LNCAP (cell line): ENCODE data around the gene ZBTB16.

Source experiments
- TF ChIP-seq, protein P1 (sequence below): fragments of 450-650 bp; IDR thresholded peaks from 2 replicates; pipeline ENCODE4 v1.5.1; 2017; ENCODE audit warnings: mild to moderate bottlenecking

ZBTB16 gene

DNA sequence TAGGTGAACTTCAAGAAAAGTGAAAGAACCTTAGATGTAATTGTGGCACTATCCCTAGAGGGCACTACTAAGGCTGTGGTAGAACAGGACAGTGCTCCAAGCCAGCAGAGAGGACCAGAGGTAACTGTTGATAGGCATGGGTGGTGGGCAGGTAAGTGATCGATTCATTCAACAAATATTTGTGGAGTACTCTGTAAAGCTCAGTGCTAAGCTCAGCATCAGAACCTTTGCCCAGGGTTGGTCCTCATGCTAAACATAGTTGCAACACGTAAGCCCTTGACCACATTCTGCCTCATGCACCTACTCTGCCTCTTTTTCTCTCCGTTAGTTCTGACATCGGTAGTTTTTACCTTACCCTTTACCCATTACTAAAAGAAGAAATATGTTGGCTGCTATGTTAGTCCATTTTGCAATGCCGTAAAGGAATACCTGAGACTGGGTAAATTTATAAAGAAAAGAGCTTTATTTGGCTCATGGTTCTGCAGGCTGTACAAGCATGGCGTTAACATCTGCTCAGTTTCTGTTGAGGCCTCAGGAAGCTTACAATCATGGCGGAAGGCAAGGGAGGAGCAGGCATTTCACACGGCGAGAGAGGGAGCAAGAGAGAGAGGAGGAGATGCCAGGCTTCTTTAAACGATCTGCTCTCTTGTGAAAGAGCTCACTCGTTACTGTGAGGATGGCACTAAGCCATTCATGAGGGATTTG lies 218.3 kb downstream of the ZBTB16 start:
- TF ChIP-seq, protein P1, sequence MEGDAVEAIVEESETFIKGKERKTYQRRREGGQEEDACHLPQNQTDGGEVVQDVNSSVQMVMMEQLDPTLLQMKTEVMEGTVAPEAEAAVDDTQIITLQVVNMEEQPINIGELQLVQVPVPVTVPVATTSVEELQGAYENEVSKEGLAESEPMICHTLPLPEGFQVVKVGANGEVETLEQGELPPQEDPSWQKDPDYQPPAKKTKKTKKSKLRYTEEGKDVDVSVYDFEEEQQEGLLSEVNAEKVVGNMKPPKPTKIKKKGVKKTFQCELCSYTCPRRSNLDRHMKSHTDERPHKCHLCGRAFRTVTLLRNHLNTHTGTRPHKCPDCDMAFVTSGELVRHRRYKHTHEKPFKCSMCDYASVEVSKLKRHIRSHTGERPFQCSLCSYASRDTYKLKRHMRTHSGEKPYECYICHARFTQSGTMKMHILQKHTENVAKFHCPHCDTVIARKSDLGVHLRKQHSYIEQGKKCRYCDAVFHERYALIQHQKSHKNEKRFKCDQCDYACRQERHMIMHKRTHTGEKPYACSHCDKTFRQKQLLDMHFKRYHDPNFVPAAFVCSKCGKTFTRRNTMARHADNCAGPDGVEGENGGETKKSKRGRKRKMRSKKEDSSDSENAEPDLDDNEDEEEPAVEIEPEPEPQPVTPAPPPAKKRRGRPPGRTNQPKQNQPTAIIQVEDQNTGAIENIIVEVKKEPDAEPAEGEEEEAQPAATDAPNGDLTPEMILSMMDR: no peak

DNA sequence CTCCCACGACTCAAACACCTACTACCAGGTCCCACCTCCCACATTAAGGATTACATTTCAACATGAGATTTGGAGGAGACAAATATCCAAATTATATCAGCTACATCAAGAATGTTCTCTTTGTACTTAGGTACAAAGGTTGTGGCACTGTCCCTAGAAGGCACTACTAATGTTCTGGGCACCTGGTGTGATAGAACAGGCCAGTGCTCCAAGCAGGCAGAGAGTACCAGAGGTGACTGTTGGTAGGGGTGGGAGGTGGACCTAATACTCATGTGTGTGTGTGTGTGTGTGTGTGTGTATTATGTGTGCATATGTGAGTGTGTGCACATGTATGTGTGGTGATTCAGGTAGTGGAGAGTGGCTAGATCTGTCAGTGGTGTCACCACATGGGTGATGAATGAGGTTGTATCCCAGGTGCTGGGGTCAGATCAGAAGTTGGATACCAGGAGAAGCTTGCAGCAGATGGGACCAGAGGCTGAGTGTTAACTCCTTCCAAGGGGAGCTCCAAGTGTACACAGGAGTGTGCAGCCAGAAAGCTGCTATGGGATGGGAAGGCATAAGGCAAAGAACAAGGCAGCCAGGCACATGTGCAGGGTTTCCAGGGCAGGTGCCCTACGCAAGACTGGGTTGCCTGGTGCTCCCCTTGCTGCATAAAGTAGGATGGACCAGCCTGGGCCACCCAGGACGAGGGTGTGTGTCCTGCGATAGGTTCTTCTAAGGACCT lies 219.0 kb downstream of the ZBTB16 start:
- TF ChIP-seq, protein P1: no peak

DNA sequence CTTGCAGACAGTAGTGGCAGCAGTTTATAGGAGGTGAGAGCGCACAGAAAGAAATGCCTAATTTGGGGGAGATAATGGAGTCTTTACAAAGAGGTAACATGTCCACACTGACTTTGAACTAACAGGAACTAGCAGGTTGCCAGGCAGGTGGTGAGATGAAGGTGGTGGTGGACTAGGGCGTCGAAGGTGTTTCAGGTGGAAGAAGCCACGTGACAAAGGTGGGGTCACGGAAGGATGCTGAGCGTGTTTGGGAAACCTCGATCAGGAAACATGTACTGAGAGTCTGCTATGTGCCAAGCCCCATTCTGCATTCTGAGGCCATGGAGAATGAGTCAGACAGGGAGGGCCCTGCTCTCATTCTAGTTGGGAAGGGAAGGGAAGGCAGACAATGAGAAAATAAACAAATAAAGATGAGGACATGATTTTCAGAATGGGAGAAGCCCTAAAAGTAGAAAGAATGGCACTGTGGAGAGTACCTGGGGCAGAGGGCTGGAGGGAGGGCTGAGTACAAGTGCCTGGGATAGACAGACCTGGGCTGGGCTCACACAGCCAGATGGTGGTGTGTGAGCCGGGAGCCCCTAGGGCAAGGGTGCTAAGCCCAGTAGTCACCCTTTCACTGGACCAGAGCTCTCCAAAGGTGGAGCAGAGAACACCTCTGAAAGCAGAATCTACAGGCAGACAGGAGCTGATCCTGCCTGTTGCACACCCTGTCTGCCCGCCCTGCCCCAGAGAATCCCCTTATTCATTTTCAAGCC lies 220.5 kb downstream of the ZBTB16 start:
- TF ChIP-seq, protein P1: no peak

DNA sequence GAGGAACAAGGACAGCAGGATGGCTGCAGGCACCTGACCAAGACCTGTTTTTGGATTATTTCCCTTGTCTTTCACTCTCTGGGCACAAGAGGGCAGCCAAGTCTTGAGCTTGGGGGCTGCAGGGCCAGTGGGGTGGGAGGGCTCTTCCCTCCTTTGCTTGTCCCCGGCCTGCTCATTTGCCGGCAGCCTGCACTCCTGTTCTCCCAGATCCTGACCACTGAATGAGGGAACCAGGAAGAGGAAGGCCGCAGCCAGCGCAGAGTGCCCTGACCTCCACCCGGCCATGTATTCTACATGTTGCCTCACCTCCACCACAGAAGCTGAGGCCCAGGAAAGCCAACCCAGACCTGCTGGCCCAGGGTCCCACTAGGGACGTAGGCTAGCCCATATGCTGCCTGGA lies 221.2 kb downstream of the ZBTB16 start:
- TF ChIP-seq, protein P1: peak; percentile 71

DNA sequence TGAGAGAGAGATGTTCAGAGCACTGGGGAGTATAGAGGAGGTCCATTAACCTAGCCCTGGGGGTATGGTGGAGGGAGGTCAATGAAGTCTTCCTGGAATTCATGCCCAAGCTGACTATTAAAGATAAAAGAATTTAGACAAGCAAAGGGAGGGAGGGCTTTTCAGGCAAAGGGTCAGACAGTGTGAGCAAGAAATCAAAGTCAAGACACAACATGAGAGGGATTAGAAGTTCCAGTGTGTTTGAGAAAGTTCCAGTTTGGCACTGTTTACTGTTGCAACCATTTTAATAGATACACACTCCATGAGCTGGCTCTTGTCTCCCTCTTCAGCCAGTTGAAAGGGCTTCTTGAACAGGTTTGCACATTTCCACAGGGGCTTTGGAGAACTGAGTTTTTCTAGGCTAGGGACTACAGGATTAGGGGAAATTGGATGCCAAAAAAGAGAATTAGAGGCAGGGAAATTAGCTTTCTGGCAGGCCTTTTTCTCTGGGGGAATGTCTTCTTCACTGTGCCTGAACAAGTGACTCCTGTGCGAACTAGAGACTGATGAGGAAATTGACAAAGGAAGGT lies 222.0 kb downstream of the ZBTB16 start:
- TF ChIP-seq, protein P1: no peak

DNA sequence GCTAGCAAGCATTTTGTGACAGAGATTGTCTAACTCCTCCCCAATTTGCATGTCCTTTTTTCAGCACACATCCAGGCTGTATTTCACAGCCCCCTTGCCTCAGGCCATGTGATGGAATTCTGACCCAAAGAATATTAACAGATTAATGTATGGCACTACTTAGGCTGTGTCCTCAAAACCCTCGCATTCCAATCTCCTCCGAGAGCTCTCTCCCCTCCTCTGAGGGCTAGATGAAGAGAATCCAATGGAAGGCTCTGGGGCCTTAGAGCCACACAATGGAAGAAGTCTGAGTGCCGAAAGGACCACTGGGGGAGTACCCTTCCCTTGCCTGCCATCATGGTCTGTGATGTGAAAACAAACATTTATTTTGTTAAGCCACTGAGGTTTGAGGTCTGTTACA lies 223.0 kb downstream of the ZBTB16 start:
- TF ChIP-seq, protein P1: no peak

DNA sequence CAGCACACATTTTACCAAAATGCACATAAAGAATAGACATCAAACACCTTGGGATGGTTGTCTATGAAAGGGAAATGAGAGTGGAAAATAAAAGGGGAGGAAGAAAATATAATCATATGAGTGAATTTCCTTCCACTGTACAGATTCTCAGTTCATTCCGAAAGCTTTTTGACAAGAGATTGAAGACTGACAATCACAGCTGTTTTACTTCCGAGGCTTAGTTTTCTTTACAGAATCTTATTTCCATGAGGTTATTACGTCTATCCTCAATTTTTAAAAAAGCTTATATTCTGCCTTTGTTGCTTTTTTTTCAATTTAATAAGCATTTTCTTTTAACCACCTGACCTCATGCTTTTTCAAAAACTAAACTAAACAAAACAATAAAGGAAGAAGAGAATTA lies 223.9 kb downstream of the ZBTB16 start:
- TF ChIP-seq, protein P1: no peak
